GM12878 (cell line): Measurements from ENCODE around the gene KIF14. TPM values are rescaled to one million over a fixed set of nuclear protein-coding genes. Genes with fewer than 3 reads are reported as not detected.

Experiments
- ATAC-seq: fragments of 200-7000 bp; cut with Tn5 transposase; 3 replicates; pipeline ENCODE4 v1.9.1; 2020; ENCODE audit warnings: mild to moderate bottlenecking, moderate library complexity
- BruUV-seq: library from RNA; stranded (reverse); fragments of 400-500 nt; replicated peaks from 2 replicates; lab custom pipeline; 2021; lab: Mats Ljungman, UMichigan
- CTCF ChIA-PET: fragments of 300-600 bp; sonication (Branson Sonifier 250); formaldehyde crosslinking; extraction: SDS; loops from one replicate; lab custom pipeline; 2021; ENCODE audit warnings: inconsistent platforms; lab: Yijun Ruan, JAX
- POLR2A ChIA-PET: fragments of 350-600 bp; formaldehyde crosslinking; extraction: SDS; loops from one replicate; lab custom pipeline; 2021; ENCODE audit warnings: inconsistent platforms; lab: Charles Lee
- RAD21 ChIA-PET: fragments of 300-600 bp; sonication (Branson Sonifier 250); formaldehyde crosslinking; loops from one replicate; lab custom pipeline; 2023; ENCODE audit warnings: antibody characterized with exemption; ENCODE audit not compliant: unreplicated experiment; lab: Charles Lee
- SMC1A ChIA-PET: fragments of 300-600 bp; sonication (Branson Sonifier 250); formaldehyde crosslinking; loops from one replicate; lab custom pipeline; 2023; ENCODE audit not compliant: unreplicated experiment, uncharacterized antibody; lab: Charles Lee
- DNase-seq: peaks from one replicate; pipeline ENCODE4 v3.0.0-alpha.2; 2011; ENCODE audit warnings: low read depth, low spot score
- FAIRE-seq: peaks from 3 replicates; lab custom pipeline; 2011; peaks lifted over from hg19 to GRCh38; lab: Jason Lieb, UNC
- H2AFZ ChIP-seq: 2 replicates; pipeline ENCODE4 v1.6.0; 2011; ENCODE audit warnings: low read depth, low read length, control low read depth; ENCODE audit not compliant: control insufficient read depth
- H3K27ac ChIP-seq: 2 replicates; pipeline ENCODE4 v1.5.1; 2011; ENCODE audit warnings: control low read depth; ENCODE audit not compliant: control insufficient read depth, insufficient read depth
- H3K27me3 ChIP-seq, 2 experiments: replicated peaks in 1 of 2; 2 replicates each; pipeline versions ENCODE4 v1.6.0 to v1.6.1; 2011; ENCODE audit warnings: low read length in 1 of 2; ENCODE audit not compliant: control insufficient read depth in 2 of 2, insufficient read depth in 2 of 2
- H3K36me3 ChIP-seq, 2 experiments: 2 replicates each; pipeline ENCODE4 v1.5.1; 2011; ENCODE audit warnings: low read length in 1 of 2; ENCODE audit not compliant: control insufficient read depth in 2 of 2, insufficient read depth in 2 of 2
- H3K4me1 ChIP-seq: 2 replicates; pipeline ENCODE4 v1.6.1; 2011; ENCODE audit warnings: mild to moderate bottlenecking, low read length, moderate library complexity, mixed read lengths; ENCODE audit not compliant: control insufficient read depth, insufficient read depth
- H3K4me2 ChIP-seq: 2 replicates; pipeline ENCODE4 v1.6.0; 2011; ENCODE audit warnings: control low read depth; ENCODE audit not compliant: control insufficient read depth, insufficient read depth
- H3K4me3 ChIP-seq: fragments of 200-600 bp; sonication (generic); 2 replicates; pipeline ENCODE4 v1.5.1; 2016
- H3K79me2 ChIP-seq: 2 replicates; pipeline ENCODE4 v1.6.0; 2011; ENCODE audit warnings: low read length; ENCODE audit not compliant: control insufficient read depth, insufficient read depth
- H3K9ac ChIP-seq: 2 replicates; pipeline ENCODE4 v1.8.0; 2011; ENCODE audit warnings: low read length, control low read depth, mixed read lengths; ENCODE audit not compliant: control insufficient read depth, insufficient read depth
- H3K9me3 ChIP-seq: replicated peaks from 3 replicates; pipeline ENCODE4 v1.5.1; 2011; ENCODE audit warnings: mild to moderate bottlenecking, low read length; ENCODE audit not compliant: control insufficient read depth, insufficient read depth
- H4K20me1 ChIP-seq: 2 replicates; pipeline ENCODE4 v1.6.0; 2011; ENCODE audit not compliant: control insufficient read depth, insufficient read depth
- BHLHE40 ChIP-seq, 2 experiments: fragments of 450-650 bp in 1 of 2; IDR thresholded peaks; 2 replicates each; pipeline ENCODE4 v1.6.1; 2011 to 2017; ENCODE audit warnings: low read depth in 2 of 2, borderline replicate concordance in 1 of 2, improper control_type of control experiment in 1 of 2, low read length in 1 of 2, mild to moderate bottlenecking in 1 of 2
- CBX5 ChIP-seq: sonication (generic); IDR thresholded peaks from 2 replicates; pipeline ENCODE4 v1.6.1; 2016; ENCODE audit warnings: low read depth, moderate library complexity, mild to moderate bottlenecking, inconsistent platforms
- CTCF ChIP-seq, 3 experiments: IDR thresholded peaks in 2 of 3; conservative IDR thresholded peaks in 1 of 3; 2 replicates each; pipeline ENCODE4 v1.5.1; 2011; ENCODE audit warnings: low read depth in 3 of 3, low read length in 3 of 3, mild to moderate bottlenecking in 3 of 3, control low read depth in 2 of 3, moderate library complexity in 2 of 3, inconsistent platforms in 1 of 3, mixed read lengths in 1 of 3; ENCODE audit not compliant: control insufficient read depth in 2 of 3, insufficient read depth in 1 of 3; ENCODE audit errors: extremely low read depth in 1 of 3
- HCFC1 ChIP-seq: fragments of 150-350 bp; IDR thresholded peaks from 2 replicates; pipeline ENCODE4 v1.6.1; 2014; ENCODE audit warnings: low read length
- SREBF1 ChIP-seq: IDR thresholded peaks from 2 replicates; pipeline ENCODE4 v1.6.1; 2012; ENCODE audit warnings: mild to moderate bottlenecking, low read length
- STAT1 ChIP-seq: fragments of 450-650 bp; conservative IDR thresholded peaks from 2 replicates; pipeline ENCODE4 v1.6.1; 2014; ENCODE audit warnings: antibody characterized with exemption, mild to moderate bottlenecking
- WGBS: methylation state at CpG from one replicate; pipeline ENCODE4 v1.1.6; 2016; ENCODE audit warnings: low lambda C conversion rate; ENCODE audit not compliant: insufficient replicate concordance, insufficient coverage; ENCODE audit errors: missing lambda C conversion rate; 5-methylcytosine and 5-hydroxymethylcytosine counted together
- in situ Hi-C: fragments of 300-500 bp; cut with MboI; formaldehyde crosslinking; loops from 9 replicates; pipeline ENCODE4 v1.14.3; 2018; ENCODE audit warnings: mixed read lengths
- intact Hi-C: fragments of 100-400 bp; cut with micrococcal nuclease; formaldehyde crosslinking; loops from one replicate; pipeline ENCODE4 v1.14.2; 2022; ENCODE audit not compliant: unreplicated experiment
- polyA plus RNA-seq, 11 experiments: library from polyadenylated mRNA; depleted of rRNA in 4 of 11; unstranded in 6 of 11; stranded (reverse) in 5 of 11; fragments of >200 nt; fragmentation: Nextera tagmentation in 4 of 11; fragmentation: Illumina TruSeq in 1 of 11; extraction: Ambion mirVana in 4 of 11; extraction: Trizol in 1 of 11; gene quantifications; 1 replicate in 1 of 11; 2 replicates in 10 of 11; pipeline versions ENCODE4 v1.2.1 to v1.2.3, GENCODE V29; 2011 to 2016; ENCODE audit warnings: inconsistent platforms in 2 of 11, missing spikeins in 2 of 11, low read depth in 1 of 11
- total RNA-seq, 4 experiments: library from RNA; depleted of rRNA in 3 of 4; stranded (reverse); fragments of >200 nt in 3 of 4; fragmentation: Illumina TruSeq in 1 of 4; extraction: Trizol in 1 of 4; gene quantifications; 2 replicates each; pipeline versions ENCODE4 v1.2.1 to v1.2.3, GENCODE V29; 2013 to 2021
- TF ChIP-seq, protein P1 (sequence below): fragments of 450-650 bp; formaldehyde crosslinking; IDR thresholded peaks from 2 replicates; pipeline ENCODE4 v1.5.0; 2022; ENCODE audit warnings: mild to moderate bottlenecking, missing genetic modification characterization
- TF ChIP-seq, protein P2 (sequence below): fragments of 450-650 bp; IDR thresholded peaks from 2 replicates; pipeline ENCODE4 v1.6.1; 2016; ENCODE audit warnings: mild to moderate bottlenecking
- TF ChIP-seq, protein P3 (sequence below): fragments of 450-650 bp; IDR thresholded peaks from 2 replicates; pipeline ENCODE4 v1.6.1; 2017; ENCODE audit warnings: mild to moderate bottlenecking, low read depth, inconsistent platforms; ENCODE audit not compliant: poor library complexity, severe bottlenecking

The KIF14 gene
- total and polyA plus RNA-seq, 10 of the 15 experiments (the other 5 are each of a cell fraction or from before 2014, with no cell fraction given) = 6.8 to 25.5 (median 14.4) TPM

GRCh38 chr1:200669314-200670241 is 49.0 kb upstream of the KIF14 start, which contains the start of gene DDX59:
TSS of gene DDX59 (minus strand) at chr1:200669907. CDS start at chr1:200666740, 3,167 bp downstream.
- intact Hi-C loops (loop anchor here (1.0 to 5.0 kb wide), 4 partner anchors 49 to 317 kb away; partner anchors contain the start of gene KIF14), in situ Hi-C loops (no loop called here)
- ChIA-PET CTCF (interaction anchor here (0.6 to 3.6 kb wide), 16 partner anchors 8 to 325 kb away, joined by 3 to 36 read pairs (median 4); partner anchors contain the start of gene KIF14), POLR2A (interaction anchor here (0.5 to 3.5 kb wide), 26 partner anchors 10 to 516 kb away, joined by 3 to 38 read pairs (median 4); partner anchors contain the start of genes CAMSAP2 and KIF14), SMC1A (interaction anchor here (0.7 to 5.5 kb wide), 22 partner anchors 10 to 352 kb away, joined by 3 to 79 read pairs (median 4); partner anchors contain the start of genes CAMSAP2 and KIF14), RAD21 (interaction anchor here (0.6 to 8.7 kb wide), 29 partner anchors 10 to 302 kb away, joined by 3 to 175 read pairs (median 4); partner anchors contain the start of genes CAMSAP2 and KIF14)
- peak within 1 kb of the TSS; percentile 98 for H3K27ac ChIP-seq
- H2AFZ ChIP-seq = peak within 1 kb of the TSS; percentile 83
- peak; percentile 90 for ATAC-seq
- H4K20me1 ChIP-seq = no peaks in the 10 kb centered on the region
- peak within 1 kb of the TSS; percentile 85 for H3K4me3 ChIP-seq
- BruUV-seq = no TSS peak
- no peaks in the 10 kb centered on the region for H3K9me3 ChIP-seq
- no peaks in the 10 kb centered on the region; the same call in 1 of the 2 replicates for H3K4me1 ChIP-seq
- H3K79me2 ChIP-seq = peaks cover 36% of the 10 kb centered on the region
- peak; percentile 80 for DNase-seq
- peak within 1 kb of the TSS; percentile 73 for H3K4me2 ChIP-seq
- H3K27me3 ChIP-seq = no peaks in the 10 kb centered on the region
- FAIRE-seq = no peak
- peak within 1 kb of the TSS; percentile 98 for H3K9ac ChIP-seq
- 2% methylated on average over 52 of the region's 91 CpGs for WGBS
- peaks cover 0 to 7% of the 10 kb centered on the region in 2 experiments; a peak in 2 of 4 replicates for H3K36me3 ChIP-seq
- TF ChIP-seq CBX5 (no peak; the same call in 1 of the 2 replicates), SREBF1 (no peak), HCFC1 (no peak), BHLHE40 (IDR thresholded peaks at IDR 0.05; ENCODE audit: borderline replicate concordance in 1 of 2, low read depth in 2 of 2, low read length in 1 of 2) (peak; percentile 41 to 89; a peak in 3 of 4 replicates), STAT1 (peak; percentile 95), CTCF (IDR thresholded peaks at IDR 0.05 in 2 of 3, conservative IDR thresholded peaks at IDR 0.05 in 1 of 3; ENCODE audit: control insufficient read depth in 2 of 3, extremely low read depth in 1 of 3, insufficient read depth in 1 of 3, low read depth in 3 of 3, low read length in 3 of 3) (no peak)
- TF ChIP-seq, protein P1, sequence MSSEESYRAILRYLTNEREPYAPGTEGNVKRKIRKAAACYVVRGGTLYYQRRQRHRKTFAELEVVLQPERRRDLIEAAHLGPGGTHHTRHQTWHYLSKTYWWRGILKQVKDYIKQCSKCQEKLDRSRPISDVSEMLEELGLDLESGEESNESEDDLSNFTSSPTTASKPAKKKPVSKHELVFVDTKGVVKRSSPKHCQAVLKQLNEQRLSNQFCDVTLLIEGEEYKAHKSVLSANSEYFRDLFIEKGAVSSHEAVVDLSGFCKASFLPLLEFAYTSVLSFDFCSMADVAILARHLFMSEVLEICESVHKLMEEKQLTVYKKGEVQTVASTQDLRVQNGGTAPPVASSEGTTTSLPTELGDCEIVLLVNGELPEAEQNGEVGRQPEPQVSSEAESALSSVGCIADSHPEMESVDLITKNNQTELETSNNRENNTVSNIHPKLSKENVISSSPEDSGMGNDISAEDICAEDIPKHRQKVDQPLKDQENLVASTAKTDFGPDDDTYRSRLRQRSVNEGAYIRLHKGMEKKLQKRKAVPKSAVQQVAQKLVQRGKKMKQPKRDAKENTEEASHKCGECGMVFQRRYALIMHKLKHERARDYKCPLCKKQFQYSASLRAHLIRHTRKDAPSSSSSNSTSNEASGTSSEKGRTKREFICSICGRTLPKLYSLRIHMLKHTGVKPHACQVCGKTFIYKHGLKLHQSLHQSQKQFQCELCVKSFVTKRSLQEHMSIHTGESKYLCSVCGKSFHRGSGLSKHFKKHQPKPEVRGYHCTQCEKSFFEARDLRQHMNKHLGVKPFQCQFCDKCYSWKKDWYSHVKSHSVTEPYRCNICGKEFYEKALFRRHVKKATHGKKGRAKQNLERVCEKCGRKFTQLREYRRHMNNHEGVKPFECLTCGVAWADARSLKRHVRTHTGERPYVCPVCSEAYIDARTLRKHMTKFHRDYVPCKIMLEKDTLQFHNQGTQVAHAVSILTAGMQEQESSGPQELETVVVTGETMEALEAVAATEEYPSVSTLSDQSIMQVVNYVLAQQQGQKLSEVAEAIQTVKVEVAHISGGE (CRISPR knock-in tag) = 0 out of 2 replicates have a peak, but pooled peaks have one; percentile 23
- TF ChIP-seq, protein P2, sequence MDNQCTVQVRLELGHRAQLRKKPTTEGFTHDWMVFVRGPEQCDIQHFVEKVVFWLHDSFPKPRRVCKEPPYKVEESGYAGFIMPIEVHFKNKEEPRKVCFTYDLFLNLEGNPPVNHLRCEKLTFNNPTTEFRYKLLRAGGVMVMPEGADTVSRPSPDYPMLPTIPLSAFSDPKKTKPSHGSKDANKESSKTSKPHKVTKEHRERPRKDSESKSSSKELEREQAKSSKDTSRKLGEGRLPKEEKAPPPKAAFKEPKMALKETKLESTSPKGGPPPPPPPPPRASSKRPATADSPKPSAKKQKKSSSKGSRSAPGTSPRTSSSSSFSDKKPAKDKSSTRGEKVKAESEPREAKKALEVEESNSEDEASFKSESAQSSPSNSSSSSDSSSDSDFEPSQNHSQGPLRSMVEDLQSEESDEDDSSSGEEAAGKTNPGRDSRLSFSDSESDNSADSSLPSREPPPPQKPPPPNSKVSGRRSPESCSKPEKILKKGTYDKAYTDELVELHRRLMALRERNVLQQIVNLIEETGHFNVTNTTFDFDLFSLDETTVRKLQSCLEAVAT = peak; percentile 68; the same call in 1 of the 2 replicates
- TF ChIP-seq, protein P3, sequence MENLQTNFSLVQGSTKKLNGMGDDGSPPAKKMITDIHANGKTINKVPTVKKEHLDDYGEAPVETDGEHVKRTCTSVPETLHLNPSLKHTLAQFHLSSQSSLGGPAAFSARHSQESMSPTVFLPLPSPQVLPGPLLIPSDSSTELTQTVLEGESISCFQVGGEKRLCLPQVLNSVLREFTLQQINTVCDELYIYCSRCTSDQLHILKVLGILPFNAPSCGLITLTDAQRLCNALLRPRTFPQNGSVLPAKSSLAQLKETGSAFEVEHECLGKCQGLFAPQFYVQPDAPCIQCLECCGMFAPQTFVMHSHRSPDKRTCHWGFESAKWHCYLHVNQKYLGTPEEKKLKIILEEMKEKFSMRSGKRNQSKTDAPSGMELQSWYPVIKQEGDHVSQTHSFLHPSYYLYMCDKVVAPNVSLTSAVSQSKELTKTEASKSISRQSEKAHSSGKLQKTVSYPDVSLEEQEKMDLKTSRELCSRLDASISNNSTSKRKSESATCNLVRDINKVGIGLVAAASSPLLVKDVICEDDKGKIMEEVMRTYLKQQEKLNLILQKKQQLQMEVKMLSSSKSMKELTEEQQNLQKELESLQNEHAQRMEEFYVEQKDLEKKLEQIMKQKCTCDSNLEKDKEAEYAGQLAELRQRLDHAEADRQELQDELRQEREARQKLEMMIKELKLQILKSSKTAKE = no peak
